Keratinocyte (primary cell): ENCODE results near the gene DLGAP1. TPM values are rescaled to one million over a fixed set of nuclear protein-coding genes. Genes with fewer than 3 reads are reported as not detected.

ENCODE experiments used
- DNase-seq: peaks from one replicate; pipeline ENCODE4 v3.0.0-alpha.2; 2011; ENCODE audit warnings: low read depth, missing footprints, low spot score
- FAIRE-seq: peaks from 2 replicates; lab custom pipeline; 2011; peaks lifted over from hg19 to GRCh38; lab: Jason Lieb, UNC
- H2AFZ ChIP-seq: 2 replicates; pipeline ENCODE4 v1.6.0; 2012; ENCODE audit warnings: low read length, control low read depth, inconsistent platforms; ENCODE audit not compliant: control insufficient read depth
- H3K27ac ChIP-seq: 2 replicates; pipeline ENCODE4 v1.5.1; 2011; ENCODE audit warnings: low read length; ENCODE audit not compliant: control insufficient read depth, insufficient read depth
- H3K27me3 ChIP-seq: 3 replicates; pipeline ENCODE4 v1.6.0; 2011; ENCODE audit warnings: low read length; ENCODE audit not compliant: control insufficient read depth, insufficient read depth; ENCODE audit errors: extremely low read depth
- H3K36me3 ChIP-seq, 2 experiments: 2 replicates in 1 of 2; 3 replicates in 1 of 2; pipeline ENCODE4 v1.5.1; 2011; ENCODE audit warnings: low read length in 2 of 2, mild to moderate bottlenecking in 1 of 2; ENCODE audit not compliant: control insufficient read depth in 2 of 2, insufficient read depth in 2 of 2; ENCODE audit errors: extremely low read depth in 1 of 2
- H3K4me1 ChIP-seq: 3 replicates; pipeline ENCODE4 v1.5.1; 2011; ENCODE audit warnings: low read length; ENCODE audit not compliant: control insufficient read depth, insufficient read depth; ENCODE audit errors: extremely low read depth
- H3K4me2 ChIP-seq: 3 replicates; pipeline ENCODE4 v1.6.0; 2011; ENCODE audit warnings: low read depth, low read length; ENCODE audit not compliant: control insufficient read depth, insufficient read depth; ENCODE audit errors: extremely low read depth
- H3K4me3 ChIP-seq, 3 experiments: fragments of 200-600 bp in 1 of 3; sonication (generic) in 1 of 3; 2 replicates in 2 of 3; 3 replicates in 1 of 3; pipeline ENCODE4 v1.5.1; 2011 to 2016; ENCODE audit warnings: low read length in 3 of 3, mild to moderate bottlenecking in 3 of 3, control low read depth in 2 of 3, inconsistent platforms in 1 of 3, low read depth in 1 of 3, mixed read lengths in 1 of 3, mixed run types in 1 of 3, moderate library complexity in 1 of 3; ENCODE audit not compliant: control insufficient read depth in 2 of 3, insufficient read depth in 2 of 3; ENCODE audit errors: extremely low read depth in 1 of 3
- H3K79me2 ChIP-seq: 2 replicates; pipeline ENCODE4 v1.6.0; 2012; ENCODE audit warnings: low read length; ENCODE audit not compliant: control insufficient read depth, insufficient read depth
- H3K9ac ChIP-seq: 3 replicates; pipeline ENCODE4 v1.6.0; 2011; ENCODE audit warnings: low read length; ENCODE audit not compliant: control insufficient read depth, insufficient read depth; ENCODE audit errors: extremely low read depth
- H3K9me1 ChIP-seq: 3 replicates; pipeline ENCODE4 v1.6.0; 2011; ENCODE audit warnings: low read length; ENCODE audit not compliant: control insufficient read depth, insufficient read depth; ENCODE audit errors: extremely low read depth
- H3K9me3 ChIP-seq: 2 replicates; pipeline ENCODE4 v1.5.1; 2012; ENCODE audit warnings: low read depth, low read length; ENCODE audit not compliant: control insufficient read depth
- H4K20me1 ChIP-seq: 3 replicates; pipeline ENCODE4 v1.6.0; 2011; ENCODE audit warnings: low read length; ENCODE audit not compliant: control insufficient read depth, insufficient read depth; ENCODE audit errors: extremely low read depth
- EZH2 ChIP-seq: IDR thresholded peaks from one replicate; pipeline ENCODE4 v1.6.1; 2012; ENCODE audit warnings: inconsistent platforms, mild to moderate bottlenecking, low read length, moderate library complexity
- dilution Hi-C: fragments of 300-500 bp; cut with MboI; formaldehyde crosslinking; loops from one replicate; pipeline ENCODE4 v1.7.0; 2020; ENCODE audit warnings: low sequenced_read_pairs; ENCODE audit not compliant: extremely low pct_ligation_motif_present
- polyA plus RNA-seq, 5 experiments: library from polyadenylated mRNA; depleted of rRNA in 3 of 5; stranded (reverse) in 3 of 5; stranded (forward) in 1 of 5; unstranded in 1 of 5; fragments of >200 nt; gene quantifications; 1 replicate in 1 of 5; 2 replicates in 3 of 5; 3 replicates in 1 of 5; pipeline versions ENCODE4 v1.2.1 to v1.2.3, GENCODE V29; 2011 to 2012; ENCODE audit warnings: missing spikeins in 2 of 5, low read depth in 1 of 5, low replicate concordance in 1 of 5
- TF ChIP-seq, protein P1 (sequence below), 3 experiments: IDR thresholded peaks in 1 of 3; conservative IDR thresholded peaks in 1 of 3; optimal IDR thresholded peaks in 1 of 3; 2 replicates in 2 of 3; 3 replicates in 1 of 3; pipeline versions ENCODE3 to v1.5.1; 2011; ENCODE audit warnings: low read length in 3 of 3, mild to moderate bottlenecking in 3 of 3, moderate library complexity in 2 of 3, control low read depth in 1 of 3, inconsistent platforms in 1 of 3; ENCODE audit not compliant: insufficient read depth in 2 of 3; ENCODE audit errors: extremely low read depth in 1 of 3

DLGAP1 gene
- polyA plus RNA-seq, 1 donor (not counting 4 experiments of a cell fraction or from before 2014, with no cell fraction given): not detected

DNA sequence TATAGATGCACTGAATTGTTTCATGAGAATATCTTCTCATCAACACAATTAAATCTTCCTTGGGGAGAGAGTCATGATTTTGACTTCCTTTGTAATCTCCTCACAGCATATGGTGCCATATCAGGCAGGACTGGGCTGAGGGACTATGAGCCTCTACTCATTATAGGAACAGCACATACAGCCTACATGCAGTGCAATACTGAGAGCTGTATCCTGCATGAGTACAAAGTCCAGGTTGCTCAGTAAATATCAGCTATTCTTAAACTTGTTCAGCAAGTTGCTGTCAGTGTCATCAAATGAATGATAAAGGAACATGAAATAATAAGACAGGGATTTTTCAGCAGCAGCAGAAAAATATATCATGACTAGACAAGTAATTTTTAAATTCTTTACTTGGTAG is 10.8 kb downstream of the DLGAP1 start:
- Histone ChIP-seq H3K4me2 (no peak overlapping the region), H3K27me3 (no peaks in the 10 kb centered on the region), H3K9ac (no peak overlapping the region), H3K9me3 (no peaks in the 10 kb centered on the region), H3K36me3 (no peaks in the 10 kb centered on the region), H4K20me1 (no peaks in the 10 kb centered on the region), H3K27ac (no peak overlapping the region), H3K4me3 (no peak overlapping the region), H3K9me1 (no peaks in the 10 kb centered on the region), H3K4me1 (no peaks in the 10 kb centered on the region), H3K79me2 (no peaks in the 10 kb centered on the region), H2AFZ (no peak overlapping the region)
- DNase-seq (no peak), FAIRE-seq (no peak)
- dilution Hi-C loops: no loop called here
- TF ChIP-seq, protein P1, sequence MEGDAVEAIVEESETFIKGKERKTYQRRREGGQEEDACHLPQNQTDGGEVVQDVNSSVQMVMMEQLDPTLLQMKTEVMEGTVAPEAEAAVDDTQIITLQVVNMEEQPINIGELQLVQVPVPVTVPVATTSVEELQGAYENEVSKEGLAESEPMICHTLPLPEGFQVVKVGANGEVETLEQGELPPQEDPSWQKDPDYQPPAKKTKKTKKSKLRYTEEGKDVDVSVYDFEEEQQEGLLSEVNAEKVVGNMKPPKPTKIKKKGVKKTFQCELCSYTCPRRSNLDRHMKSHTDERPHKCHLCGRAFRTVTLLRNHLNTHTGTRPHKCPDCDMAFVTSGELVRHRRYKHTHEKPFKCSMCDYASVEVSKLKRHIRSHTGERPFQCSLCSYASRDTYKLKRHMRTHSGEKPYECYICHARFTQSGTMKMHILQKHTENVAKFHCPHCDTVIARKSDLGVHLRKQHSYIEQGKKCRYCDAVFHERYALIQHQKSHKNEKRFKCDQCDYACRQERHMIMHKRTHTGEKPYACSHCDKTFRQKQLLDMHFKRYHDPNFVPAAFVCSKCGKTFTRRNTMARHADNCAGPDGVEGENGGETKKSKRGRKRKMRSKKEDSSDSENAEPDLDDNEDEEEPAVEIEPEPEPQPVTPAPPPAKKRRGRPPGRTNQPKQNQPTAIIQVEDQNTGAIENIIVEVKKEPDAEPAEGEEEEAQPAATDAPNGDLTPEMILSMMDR (optimal IDR thresholded peaks at IDR 0.05 in 1 of 3, IDR thresholded peaks at IDR 0.05 in 1 of 3, conservative IDR thresholded peaks at IDR 0.05 in 1 of 3; ENCODE audit: extremely low read depth in 1 of 3, insufficient read depth in 2 of 3, low read length in 3 of 3): no peak

DNA sequence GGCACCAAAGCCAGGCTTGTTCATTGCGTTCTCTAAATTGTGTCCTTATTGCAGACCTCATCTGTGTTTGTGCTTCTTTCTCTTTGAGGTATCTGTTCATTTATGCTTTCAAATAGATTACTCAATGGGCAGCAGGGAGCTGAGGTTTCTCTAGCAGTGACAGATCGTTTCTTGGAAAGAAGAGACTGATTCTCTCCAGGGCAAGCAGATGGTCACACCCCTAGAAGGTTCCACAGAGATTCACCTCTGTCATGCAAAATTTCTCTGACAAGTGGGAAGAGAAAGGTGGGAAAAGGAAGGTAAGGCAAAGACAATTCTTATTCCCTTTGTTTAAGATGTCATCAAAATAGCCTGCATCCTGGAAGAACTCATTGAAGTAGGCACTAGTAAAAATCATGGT is 14.0 kb downstream of the DLGAP1 start:
- dilution Hi-C loops: no loop called here
- no peaks in the 10 kb centered on the region for H3K4me1 ChIP-seq
- no peaks in the 10 kb centered on the region for H3K9me3 ChIP-seq
- DNase-seq (no peak), FAIRE-seq (no peak)
- no peak overlapping the region for H3K4me3 ChIP-seq
- no peaks in the 10 kb centered on the region for H3K79me2 ChIP-seq
- no peak for TF ChIP-seq EZH2
- TF ChIP-seq, protein P1 (optimal IDR thresholded peaks at IDR 0.05 in 1 of 3, IDR thresholded peaks at IDR 0.05 in 1 of 3, conservative IDR thresholded peaks at IDR 0.05 in 1 of 3; ENCODE audit: extremely low read depth in 1 of 3, insufficient read depth in 2 of 3, low read length in 3 of 3): no peak
- no peaks in the 10 kb centered on the region for H3K9me1 ChIP-seq
- H3K9ac ChIP-seq: no peak overlapping the region
- H3K4me2 ChIP-seq: no peak overlapping the region
- H3K27me3 ChIP-seq: no peaks in the 10 kb centered on the region
- H4K20me1 ChIP-seq: no peaks in the 10 kb centered on the region
- no peak overlapping the region for H3K27ac ChIP-seq
- H2AFZ ChIP-seq: no peak overlapping the region
- no peaks in the 10 kb centered on the region for H3K36me3 ChIP-seq
